Ishikawa (cell line): ENCODE data around the gene MUC3A.

ENCODE experiments used
- CEBPB ChIP-seq: IDR thresholded peaks from 2 replicates; pipeline ENCODE4 v1.6.1; 2012
- CREB1 ChIP-seq: IDR thresholded peaks from 2 replicates; pipeline ENCODE4 v1.6.1; 2012; ENCODE audit warnings: low read depth
- EGR1 ChIP-seq: IDR thresholded peaks from 2 replicates; pipeline ENCODE4 v1.6.1; 2012
- EP300 ChIP-seq: IDR thresholded peaks from 2 replicates; pipeline ENCODE4 v1.6.1; 2012; ENCODE audit warnings: borderline replicate concordance
- FOXM1 ChIP-seq: IDR thresholded peaks from 2 replicates; pipeline ENCODE4 v1.6.1; 2012; ENCODE audit warnings: low read depth, borderline replicate concordance
- MAX ChIP-seq: IDR thresholded peaks from 2 replicates; pipeline ENCODE4 v1.6.1; 2012
- NFIC ChIP-seq: IDR thresholded peaks from 2 replicates; pipeline ENCODE4 v1.6.1; 2012
- RAD21 ChIP-seq: IDR thresholded peaks from 2 replicates; pipeline ENCODE4 v1.6.1; 2012; ENCODE audit warnings: low read depth
- REST ChIP-seq: IDR thresholded peaks from 2 replicates; pipeline ENCODE4 v1.6.1; 2012; ENCODE audit warnings: low read depth, mild to moderate bottlenecking
- TCF12 ChIP-seq: IDR thresholded peaks from 2 replicates; pipeline ENCODE4 v1.6.1; 2012; ENCODE audit warnings: low read depth
- TEAD4 ChIP-seq: IDR thresholded peaks from 2 replicates; pipeline ENCODE4 v1.6.1; 2012
- YY1 ChIP-seq: IDR thresholded peaks from 2 replicates; pipeline ENCODE4 v1.6.1; 2012; ENCODE audit warnings: low read depth
- ZBTB7A ChIP-seq: IDR thresholded peaks from 2 replicates; pipeline ENCODE4 v1.6.1; 2012; ENCODE audit warnings: low read depth

MUC3A gene

GRCh38 chr7:101017064-101017777 is 67.9 kb downstream of the MUC3A start:
- TF ChIP-seq NFIC: no peak
- TF ChIP-seq CEBPB: no peak
- TF ChIP-seq ZBTB7A: no peak
- TF ChIP-seq FOXM1: no peak
- no peak for TF ChIP-seq YY1
- no peak for TF ChIP-seq EP300
- TF ChIP-seq CREB1: no peak
- TF ChIP-seq MAX: no peak
- TF ChIP-seq RAD21: no peak
- no peak for TF ChIP-seq REST
- no peak for TF ChIP-seq EGR1
- TF ChIP-seq TCF12: no peak
- no peak for TF ChIP-seq TEAD4
